Adrenal gland (tissue), 5 donors: ENCODE data around the gene MOCOS.

Experiments
- CTCF ChIP-seq, 6 experiments: fragments of 450-650 bp in 4 of 6; fragments of 200-600 bp in 2 of 6; sonication (generic) in 1 of 6; IDR thresholded peaks; 1 replicate in 5 of 6; 2 replicates in 1 of 6; pipeline versions ENCODE4 v1.5.1 to v1.8.0; 2016 to 2021; ENCODE audit warnings: antibody characterized with exemption in 6 of 6, mild to moderate bottlenecking in 2 of 6, moderate library complexity in 1 of 6
- POLR2A ChIP-seq, 2 donors: fragments of 450-650 bp; IDR thresholded peaks; one replicate each; pipeline ENCODE4 v1.6.1; 2017; ENCODE audit warnings: antibody characterized with exemption in 2 of 2, mild to moderate bottlenecking in 2 of 2, moderate library complexity in 1 of 2
- donor health status: DM: no; HTN: no; CAD: no.

GRCh38 chr18:36152781-36153180 is 34.5 kb upstream of the MOCOS start:
- TF ChIP-seq POLR2A (IDR thresholded peaks at IDR 0.05) (no peak), CTCF (IDR thresholded peaks at IDR 0.05) (no peak)
